GM21786 (cell line): ENCODE measurements around the gene THUMPD3.

Experiments
- ATAC-seq: cut with Tn5 transposase; IDR thresholded peaks from one replicate; pipeline ENCODE4 v1.9.1; 2021; ENCODE audit not compliant: unreplicated experiment

Gene THUMPD3

DNA sequence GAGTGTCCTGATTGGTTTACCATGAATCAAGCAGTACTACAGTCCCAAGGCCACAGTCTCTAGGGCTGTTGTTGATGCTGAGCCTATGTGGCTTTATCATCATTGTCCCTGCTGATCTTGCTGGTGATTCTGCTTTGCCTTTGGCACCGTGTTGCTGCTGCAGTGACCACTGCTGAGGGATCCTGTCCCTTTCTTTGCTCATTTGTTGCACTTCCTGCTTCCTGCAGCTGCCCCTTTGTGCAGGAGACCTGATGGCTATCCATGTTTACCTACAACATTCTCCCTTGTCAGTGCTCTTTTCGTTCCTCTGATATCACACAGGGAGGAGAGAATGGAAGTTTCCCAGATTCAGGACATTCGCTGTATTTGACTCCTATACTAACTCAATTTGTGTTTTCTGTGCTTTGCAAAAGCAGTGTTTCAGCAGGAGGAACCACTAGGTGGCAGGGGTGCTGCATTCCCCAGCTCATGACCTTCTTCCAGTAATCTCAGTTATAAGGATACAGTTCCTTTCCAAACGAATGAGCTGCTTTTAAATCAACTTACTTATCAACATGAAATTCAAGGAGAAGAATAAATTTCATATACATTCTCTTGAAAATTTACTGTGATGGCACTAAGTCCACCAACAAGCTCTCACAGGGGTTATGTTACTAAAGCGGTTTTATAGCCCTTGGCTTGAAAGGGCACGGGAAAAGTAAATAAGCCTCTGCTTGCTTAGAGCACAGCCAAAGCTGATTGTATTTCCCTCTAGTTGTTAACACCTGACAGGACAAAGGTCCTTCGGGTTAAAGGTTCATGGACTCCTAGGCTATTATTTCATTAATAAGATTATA is 9.7 kb upstream of the THUMPD3 start:
- ATAC-seq, result peak; percentile 53

DNA sequence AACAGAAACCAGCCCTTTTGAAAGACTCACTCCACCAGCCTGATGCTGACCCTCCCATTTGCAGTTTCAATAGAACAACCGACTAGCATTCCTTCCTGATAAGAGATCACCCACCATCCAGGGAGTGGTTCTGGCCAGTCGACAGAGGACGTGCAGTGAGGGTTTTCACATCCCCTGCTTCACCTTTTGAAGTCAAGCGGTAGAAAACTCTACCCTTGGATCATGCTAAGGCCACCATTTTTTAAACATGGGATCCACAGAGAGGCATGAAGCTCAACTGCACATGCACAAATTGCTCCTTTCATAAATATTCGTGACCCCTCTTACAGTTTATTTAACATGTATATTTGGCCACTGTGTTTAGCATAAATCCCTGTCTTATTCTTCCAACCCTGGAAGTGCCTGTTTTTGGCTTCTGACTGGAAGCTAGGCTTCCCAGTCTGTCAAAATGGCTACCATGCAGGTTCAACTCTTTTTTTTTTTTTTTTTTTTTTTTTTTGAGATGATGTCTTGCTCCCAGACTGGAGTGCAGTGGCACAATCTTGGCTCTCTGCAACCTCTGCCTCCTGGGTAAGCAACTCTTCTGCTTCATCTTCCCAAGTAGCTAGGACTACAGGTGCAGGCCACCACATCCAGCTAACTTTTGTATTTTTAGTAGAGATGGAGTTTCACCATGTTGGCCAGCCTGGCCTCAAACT is 1.0 kb upstream of the THUMPD3 start:
- ATAC-seq, result no peak

DNA sequence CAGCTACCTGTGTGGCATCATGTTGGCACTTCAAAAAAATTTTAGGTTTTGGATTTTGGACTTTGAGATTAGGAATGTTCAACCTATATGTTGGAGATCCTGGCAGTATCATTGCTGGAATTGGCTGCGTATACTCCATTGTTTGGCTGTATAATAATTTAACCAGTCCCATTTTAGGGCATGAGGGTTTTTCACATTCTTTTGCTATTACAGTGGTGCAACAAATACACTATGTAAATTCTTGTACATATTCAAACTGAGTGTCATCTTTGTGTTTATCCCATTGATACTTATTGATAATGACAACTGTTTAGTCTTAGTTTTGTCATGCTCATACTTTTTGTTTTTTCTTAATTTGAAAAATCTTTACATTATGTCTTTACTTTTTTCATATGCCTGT is 6.7 kb downstream of the THUMPD3 start:
- ATAC-seq, result no peak

DNA sequence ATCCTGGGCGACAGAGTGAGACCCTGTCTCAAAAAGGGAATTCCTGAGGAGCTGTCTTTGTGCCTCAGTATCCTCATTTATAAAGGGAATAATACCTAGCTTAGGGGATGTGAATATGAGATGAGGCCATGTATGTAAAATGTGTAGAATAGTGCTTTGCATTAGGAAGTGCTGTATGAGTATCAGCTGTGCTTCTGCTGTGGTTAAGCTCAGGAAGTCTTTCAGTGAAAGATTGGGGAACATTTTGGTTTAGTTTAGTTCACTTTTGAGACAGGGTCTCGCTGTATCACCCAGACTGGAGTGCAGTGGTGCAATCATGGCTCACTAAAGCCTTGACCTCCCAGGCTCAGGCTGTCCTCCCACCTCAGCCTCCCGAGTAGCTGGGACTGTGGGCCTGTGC is 10.6 kb downstream of the THUMPD3 start:
- no peak for ATAC-seq

DNA sequence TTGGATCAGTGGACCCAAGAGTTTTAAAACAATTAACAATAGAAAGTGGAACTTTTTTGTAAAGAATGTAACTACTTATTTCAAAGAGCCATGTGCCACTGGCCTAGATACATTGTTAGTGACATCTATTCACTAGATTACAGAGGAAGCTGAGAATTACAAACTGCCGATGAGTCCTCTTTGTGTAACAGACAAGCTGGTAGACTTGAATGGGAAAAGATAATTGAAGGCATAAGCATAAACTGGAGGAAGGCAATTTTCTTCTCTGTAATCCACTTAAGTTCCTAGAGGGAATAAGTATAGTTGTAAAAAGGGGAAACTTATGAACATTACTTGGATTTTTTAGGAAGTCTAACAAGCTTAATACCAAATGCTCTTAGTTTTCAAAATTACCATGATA is 15.1 kb downstream of the THUMPD3 start:
- no peak for ATAC-seq

DNA sequence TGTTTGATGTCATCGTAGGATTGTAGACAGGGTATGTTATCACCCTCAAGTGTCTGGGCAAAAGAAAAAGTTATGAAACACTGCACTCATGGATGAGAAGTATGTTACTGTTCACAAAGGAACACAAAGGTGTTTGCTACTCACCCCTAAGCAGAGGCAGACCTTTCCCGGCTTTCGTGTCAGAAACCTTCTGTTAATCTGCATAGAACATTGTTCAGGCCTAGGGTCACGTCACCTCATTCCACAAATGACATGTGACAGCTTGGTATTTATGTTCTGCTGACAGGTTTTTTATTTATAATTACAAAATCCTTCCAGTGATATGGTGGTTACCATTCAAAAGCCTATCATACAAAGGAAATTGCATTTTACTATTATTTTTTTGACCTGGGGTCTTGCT is 16.5 kb downstream of the THUMPD3 start:
- no peak for ATAC-seq

DNA sequence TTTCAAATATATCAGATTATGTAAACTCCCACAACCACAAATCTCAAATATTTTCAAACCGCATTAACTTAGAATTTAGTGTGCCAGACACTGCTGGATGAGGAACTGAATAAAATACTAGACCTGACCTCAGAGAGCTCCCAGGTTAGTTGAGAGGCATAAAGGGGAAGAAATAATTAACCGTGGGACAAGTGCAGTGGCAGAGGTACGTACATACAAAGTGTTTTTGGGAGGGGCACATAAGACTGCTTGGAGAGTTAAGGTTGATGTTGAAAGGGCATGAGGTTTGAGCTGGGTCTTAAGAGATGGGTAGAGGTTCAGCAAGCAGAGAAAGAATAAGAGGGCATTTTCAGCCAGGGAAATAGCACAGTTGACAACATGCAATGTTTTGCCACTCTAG is 17.2 kb downstream of the THUMPD3 start:
- ATAC-seq, result no peak

DNA sequence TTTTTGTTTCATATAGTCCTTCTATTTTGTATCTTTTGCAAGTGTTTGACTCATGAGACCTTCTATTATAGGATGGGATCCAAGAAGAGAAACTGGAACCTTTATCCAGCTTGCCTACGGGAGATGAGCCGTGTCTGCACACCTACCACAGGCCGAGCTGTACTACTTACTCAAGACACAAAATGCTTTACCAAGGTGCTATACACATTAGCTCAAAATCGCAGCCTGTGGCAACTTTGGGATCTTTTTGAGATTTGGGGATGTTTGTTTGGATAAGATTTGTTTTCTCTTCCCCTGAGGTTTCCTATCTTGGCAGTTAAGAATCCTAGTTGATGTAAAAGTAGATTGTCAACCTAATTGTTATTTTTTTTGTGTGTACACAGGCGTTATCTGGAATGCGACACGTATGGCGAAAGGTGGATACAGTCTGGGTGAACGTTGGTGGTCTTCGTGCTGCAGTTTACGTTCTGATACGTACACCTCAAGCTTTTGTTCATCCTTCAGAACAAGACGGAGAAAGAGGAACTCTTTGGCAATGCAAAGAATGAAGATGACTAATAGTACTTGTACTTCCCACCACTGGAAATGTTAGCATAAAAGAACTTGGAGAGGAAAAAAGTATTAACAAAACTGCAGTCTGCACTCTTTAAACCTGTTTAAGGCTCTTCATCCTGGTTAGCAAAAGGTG is 21.4 kb downstream of the THUMPD3 start:
- ATAC-seq, result no peak

DNA sequence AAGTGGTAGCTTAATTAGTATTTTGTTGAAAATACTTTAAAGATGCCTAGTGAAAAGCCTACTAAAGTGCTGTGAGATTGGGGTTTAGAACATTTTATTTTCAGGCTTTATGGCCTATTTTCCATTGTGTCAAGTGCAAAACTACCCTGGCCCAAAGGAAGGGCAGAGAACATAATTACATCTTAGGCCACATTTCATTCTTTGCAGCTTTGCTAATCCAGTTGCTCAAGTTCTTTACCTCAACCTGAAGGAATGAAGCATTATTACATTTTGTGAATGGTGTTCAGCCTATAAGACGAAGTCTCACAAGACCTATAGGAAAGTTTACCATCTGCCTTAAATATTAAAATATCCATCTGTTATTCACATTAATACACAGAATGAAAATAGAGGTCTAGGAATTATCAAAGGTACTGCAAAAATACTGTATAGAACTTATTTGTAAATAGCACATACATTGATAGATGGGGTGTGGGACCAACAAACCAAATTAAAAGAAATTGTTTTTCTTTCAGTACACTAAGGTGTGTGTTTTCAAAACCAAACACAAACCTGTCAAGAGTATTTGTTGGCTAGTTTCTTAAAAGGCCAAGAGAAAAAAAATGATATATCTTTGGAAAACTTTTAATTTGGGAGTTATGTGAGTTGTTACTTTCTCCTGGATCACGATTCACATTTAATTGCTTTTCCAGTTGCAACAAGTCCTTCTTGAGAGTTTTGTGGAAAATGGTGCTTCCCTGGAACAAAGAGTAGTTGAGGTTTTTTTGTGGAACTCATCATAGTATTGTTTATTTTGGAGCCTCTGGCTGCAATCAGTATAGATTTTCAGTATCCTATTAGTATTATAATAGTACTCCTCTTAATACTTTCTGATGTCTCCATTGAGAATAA is 22.6 kb downstream of the THUMPD3 start:
- no peak for ATAC-seq

DNA sequence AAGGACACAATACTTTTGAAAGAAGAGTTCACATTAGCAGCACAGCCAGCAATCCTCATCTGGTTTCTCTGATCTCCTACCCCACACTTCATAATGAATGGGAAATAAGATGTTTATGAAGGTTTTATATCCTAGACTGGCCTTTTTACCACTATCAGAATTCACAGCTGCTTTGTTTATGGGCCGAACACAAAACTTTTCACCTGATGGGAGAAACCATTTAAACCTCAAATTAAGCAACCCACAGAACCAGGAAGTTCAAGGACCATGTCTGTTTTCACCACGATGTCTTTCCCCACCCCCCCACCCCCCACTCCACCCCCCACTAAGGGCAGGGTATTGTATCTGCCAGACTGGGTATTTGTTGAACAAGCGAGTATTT is 23.2 kb downstream of the THUMPD3 start:
- ATAC-seq, result no peak

DNA sequence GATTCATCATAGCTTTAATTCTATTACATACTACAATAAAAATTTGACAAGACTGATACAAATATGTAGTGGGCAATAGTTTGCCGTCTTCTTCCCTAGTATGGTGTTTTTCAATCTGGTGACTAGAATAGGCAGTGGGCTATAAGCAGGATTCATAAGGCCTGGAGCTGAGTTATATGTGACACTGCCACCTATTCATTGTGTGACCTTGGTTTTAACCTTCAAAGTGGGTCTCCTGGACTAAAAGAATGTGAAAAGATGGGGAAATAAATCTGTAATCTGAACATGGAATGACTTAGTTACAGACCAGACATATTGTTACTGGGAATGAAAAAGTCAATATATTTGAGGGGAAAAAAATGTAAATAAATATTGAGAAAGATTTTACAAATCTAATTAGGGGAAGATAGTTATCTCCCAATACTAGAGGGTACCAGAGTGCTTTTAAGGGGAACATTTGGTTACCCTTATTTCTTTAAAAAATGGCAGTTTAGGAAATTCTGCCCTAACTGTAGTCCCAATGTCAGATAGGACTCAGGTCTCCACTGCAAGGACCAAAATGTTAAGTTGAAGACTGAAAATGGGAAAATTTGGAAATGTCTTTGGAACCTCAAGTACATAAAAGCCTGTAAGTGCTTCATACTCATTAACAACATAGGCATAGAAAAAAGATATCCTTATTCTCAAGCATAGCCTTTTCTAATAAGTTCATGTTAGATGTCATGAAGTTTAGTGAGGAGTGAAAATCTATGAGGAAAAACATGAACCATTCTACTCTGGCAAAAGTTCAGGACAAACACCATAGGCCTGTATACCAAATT is 23.9 kb downstream of the THUMPD3 start:
- no peak for ATAC-seq

DNA sequence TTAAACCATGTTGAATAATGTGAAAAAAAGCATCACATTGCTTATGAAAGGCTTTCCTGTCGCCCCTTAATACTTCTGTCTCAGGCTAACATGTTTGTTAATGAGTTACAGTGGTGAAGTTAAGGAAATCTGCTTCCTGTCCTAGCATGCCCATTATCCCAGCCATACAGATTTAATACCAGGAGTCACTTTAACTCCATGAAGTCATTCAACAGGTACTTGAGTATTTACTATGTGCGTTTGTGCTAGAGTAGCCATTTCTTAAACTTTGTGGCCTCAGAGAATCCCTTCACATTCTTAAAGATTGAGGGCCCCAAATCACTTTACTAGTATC is 24.4 kb downstream of the THUMPD3 start:
- no peak for ATAC-seq

DNA sequence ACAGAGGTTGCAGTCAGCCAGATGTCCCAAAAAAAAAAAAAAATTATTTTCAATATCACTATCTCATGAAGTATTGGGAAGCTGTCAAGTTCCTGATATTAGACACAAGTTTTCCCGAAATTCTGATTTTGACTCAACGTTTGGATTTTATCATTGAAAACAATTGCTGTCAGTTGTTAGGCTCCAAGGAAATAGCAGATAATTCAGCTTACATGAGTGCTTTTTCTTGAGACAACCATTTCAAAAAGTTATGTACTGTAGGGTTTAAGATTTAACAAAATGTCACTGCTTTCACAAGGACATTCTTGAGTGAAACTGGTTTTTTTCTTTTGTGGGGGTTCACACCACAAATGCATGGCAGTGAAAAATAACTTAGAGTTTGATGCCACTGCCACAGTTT is 25.3 kb downstream of the THUMPD3 start:
- ATAC-seq, result no peak

DNA sequence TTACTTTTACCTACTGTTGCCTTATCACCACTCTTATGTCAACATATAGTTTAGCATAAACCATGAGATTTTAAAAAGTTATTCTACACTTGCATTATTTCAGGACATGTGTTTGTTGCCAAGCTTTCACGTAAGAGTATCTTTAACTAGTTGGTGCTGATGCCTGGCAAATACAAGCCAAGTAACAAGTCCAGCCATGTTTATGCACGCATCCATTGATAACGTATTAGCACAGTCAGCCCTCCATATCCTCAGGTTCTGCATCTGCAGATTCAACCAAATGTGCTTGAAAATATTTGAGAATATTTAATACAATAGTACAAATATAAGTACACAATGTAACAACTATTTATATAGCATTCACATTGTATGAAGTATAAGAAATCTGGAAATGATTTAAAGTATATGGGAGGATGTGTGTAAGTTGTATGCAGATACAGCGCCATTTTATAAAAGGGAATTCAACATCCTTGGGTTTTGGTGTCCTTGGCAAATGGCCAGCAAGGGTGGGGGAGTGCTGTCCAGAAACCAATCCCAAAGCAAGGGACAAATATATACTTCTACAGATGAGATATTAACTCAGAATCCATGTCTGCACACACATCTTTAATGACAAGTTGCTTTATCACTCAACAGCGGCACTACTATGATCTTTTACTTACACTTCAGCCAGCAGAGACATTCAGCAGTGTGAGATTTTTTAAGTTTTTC is 25.9 kb downstream of the THUMPD3 start:
- no peak for ATAC-seq

DNA sequence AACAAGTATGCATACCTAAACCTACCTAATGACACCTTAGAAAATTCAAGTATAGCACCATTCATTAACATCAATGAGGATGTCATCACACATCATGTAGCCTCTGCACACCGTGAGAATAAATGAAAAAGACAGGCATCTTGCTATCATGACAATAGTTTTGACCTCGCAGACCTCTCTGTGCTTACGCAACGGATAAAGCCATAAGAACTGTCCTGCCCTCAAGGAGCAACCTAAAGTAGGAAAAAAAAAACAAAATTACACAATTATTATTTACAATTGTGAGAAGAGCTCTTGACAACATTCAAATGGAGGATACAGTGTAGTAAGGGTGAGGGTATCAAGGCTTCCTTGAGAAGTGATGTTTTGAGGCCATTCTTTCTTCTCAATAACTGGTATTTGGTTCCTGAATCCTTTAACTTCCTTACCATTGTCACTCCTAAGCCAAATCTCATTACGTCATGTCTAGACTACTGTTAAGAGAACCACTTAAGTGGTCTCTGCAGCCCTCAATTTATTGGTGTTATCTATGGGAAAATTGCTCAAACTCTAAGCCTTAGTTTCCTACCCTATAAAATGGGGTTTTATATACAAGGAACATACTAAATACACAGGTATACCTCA is 27.5 kb downstream of the THUMPD3 start:
- no peak for ATAC-seq

DNA sequence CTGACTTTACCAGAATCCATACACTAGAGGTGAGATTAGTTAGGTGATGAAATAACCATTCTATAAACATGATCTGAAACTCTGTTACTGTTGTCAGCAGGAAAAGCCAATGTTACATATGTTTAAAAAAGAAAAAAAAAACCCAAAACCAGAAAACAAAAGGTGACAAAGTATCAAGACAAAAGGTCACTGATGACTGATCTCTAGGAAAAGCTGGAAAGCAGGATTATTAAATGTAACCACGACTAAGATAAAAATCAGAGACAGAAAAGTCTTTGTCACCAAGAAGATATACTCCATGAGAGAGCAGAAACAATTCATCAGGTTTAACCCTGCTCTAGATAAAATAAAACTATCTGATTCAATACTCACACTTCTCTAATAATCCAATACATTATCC is 29.2 kb downstream of the THUMPD3 start:
- ATAC-seq, result no peak

DNA sequence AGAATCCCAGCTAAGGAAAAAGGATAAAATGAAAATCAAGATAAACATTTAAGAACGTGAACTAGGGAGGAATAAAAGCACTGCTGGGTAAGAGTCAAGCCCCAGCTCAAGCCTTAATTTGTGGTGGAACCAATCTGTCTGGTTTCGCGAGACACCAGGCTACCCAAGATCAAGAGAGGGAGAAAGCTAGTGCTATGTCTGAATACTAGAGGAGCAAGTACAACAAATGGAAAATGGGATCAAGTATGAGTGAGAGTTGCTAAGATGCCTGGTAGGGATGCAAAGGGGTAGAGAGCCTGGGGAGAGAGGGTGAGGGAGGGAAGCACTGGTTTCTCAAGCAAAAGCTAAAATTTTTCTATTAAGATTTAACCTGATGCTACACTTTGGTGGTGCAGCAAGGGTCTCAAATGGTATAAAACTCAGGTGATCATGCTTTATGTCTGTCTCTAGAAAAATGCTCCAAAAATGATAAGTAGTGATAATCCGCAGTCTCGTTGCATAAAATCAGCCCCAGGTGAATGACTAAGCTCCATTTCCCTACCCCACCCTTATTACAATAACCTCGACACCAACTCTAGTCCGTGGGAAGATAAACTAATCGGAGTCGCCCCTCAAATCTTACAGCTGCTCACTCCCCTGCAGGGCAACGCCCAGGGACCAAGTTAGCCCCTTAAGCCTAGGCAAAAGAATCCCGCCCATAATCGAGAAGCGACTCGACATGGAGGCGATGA is 32.9 kb downstream of the THUMPD3 start:
- no peak for ATAC-seq

DNA sequence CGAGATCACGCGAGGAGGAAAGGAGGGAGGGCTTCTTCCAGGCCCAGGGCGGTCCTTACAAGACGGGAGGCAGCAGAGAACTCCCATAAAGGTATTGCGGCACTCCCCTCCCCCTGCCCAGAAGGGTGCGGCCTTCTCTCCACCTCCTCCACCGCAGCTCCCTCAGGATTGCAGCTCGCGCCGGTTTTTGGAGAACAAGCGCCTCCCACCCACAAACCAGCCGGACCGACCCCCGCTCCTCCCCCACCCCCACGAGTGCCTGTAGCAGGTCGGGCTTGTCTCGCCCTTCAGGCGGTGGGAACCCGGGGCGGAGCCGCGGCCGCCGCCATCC is 33.4 kb downstream of the THUMPD3 start:
- ATAC-seq, result peak; percentile 31
